NCI-H128 (cell line): ENCODE data around the gene TBCK.

Experiments used
- DNase-seq: peaks from one replicate; lab custom pipeline; 2025; ENCODE audit not compliant: unreplicated experiment; lab: John Stamatoyannopoulos, UW

Gene TBCK

GRCh38 chr4:106049490-106049889, 266.5 kb downstream of the TBCK start:
- no peak for DNase-seq

- DNase-seq = no peak
Measured at GRCh38 chr4:106048250-106048971, 267.6 kb downstream of the TBCK start.

- DNase-seq = no peak
Measured at GRCh38 chr4:106046083-106046482, 269.9 kb downstream of the TBCK start.

GRCh38 chr4:106041294-106042002, 274.6 kb downstream of the TBCK start:
- no peak for DNase-seq

DNA sequence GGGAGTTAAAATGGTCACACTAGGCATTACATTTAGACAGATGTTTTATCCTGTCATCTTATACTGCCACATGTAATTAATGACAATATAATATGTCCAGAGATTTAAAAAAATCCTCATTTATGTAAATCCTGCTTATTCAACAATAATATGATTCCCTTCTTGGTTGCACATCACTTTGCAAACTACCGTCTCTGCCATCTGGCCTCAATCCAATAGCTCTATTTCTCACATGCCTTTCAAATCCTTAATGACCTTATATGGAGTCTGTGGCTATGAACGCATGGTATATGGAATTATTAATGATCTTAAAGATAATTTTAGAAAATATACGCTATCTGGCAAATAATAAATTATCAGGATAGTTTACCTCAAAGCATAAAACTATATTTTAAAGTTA, 276.2 kb downstream of the TBCK start:
- no peak for DNase-seq

DNA sequence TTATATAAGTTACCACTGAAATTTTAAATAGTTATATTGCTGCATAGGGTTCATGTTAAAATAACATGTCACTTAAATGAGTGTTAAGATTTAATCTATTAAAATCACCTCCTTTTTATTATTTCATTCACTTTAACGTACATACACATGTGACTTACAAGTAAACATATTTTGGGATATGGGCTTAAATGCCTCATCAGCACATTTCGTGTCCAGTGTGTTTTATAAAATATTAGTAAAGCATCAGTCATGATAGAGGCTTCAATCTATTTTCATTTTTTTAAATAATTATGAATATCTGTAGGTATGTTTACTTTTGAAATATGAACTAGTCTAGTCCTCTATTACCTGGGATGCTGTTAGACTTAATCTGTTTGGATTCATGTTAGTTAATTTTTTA, 277.1 kb downstream of the TBCK start:
- no peak for DNase-seq

DNA sequence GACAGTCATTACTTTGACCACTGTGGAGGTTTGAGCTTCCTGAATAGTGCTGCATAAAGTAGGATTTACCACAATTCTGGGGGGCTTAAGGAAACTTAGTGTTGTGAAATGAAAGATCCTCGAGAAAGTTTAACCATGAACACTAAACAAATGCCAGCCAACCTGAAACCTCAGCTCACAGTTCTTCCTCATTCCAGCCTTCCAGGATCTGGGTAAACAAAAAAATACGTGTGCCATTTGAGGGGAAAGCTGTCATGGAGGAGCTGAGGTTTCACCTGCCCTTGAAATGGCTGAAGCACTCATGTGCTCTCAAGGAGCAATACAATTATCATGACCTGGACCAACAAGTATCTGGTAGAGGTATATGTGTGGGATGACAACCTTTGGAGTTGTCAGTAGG, 278.0 kb downstream of the TBCK start:
- no peak for DNase-seq

DNA sequence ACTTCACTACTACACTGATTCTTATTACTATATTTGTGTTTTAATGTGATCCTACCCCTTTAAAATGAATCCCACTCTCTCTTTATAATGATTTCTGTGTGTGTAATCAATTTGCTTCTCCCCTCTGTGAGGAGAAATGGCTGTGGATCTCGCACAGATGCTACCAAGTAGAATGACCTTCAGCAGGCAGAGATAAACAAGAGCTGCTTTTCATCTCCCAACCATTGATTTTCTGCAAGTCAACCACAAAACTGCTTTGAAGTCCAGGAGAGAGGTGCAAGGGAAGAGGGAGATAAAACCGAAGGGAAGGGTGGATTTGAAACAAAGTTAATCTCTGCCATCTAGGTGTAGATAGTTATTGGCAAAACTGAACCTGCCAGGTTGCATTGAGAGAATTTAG, 279.2 kb downstream of the TBCK start:
- DNase-seq = no peak

DNA sequence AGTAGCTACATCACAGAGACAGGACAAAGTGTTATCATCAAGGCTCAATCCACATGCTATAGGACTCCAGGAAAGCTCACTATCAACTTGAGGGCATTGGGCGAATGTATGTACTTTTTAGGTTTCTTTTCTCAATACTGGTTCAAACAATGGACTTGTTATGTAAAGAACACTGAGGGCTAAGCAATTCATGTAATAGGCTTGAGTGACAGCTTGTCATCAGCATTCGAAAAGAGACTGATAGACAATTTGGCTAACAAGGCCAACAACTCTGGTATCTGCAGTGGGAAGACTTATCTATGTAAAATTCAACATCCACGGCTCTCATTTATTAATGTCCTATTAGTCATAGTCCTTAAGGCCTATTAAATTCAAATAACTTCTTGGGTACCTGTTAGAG, 279.7 kb downstream of the TBCK start:
- DNase-seq = no peak

- no peak for DNase-seq
Measured at GRCh38 chr4:106035204-106035603, 280.8 kb downstream of the TBCK start.

DNA sequence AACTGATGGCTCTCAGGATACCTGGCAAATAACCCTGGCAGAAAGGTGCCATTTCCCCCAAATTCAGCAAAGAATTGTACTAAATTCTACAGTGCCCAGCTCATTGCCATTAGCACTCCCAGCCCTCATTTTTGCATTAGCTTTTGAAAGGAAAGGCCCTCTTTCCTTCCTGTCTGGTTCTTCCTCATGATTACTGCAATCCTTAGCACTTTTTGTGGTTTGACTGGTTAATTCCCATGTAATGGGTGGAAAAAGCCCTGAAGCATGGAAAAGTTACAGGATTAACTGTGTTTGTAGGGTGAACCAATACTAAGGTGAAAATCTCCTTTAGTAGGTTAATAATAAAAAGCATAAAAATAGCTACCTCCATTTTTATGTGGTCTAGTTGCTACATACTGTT, 281.3 kb downstream of the TBCK start:
- DNase-seq = no peak

GRCh38 chr4:106034220-106034619, 281.8 kb downstream of the TBCK start:
- no peak for DNase-seq

GRCh38 chr4:106033469-106033868, 282.5 kb downstream of the TBCK start:
- no peak for DNase-seq

- DNase-seq = no peak
Measured at GRCh38 chr4:106032851-106033286, 283.1 kb downstream of the TBCK start.

- no peak for DNase-seq
Measured at GRCh38 chr4:106022454-106022853, 293.6 kb downstream of the TBCK start.

DNA sequence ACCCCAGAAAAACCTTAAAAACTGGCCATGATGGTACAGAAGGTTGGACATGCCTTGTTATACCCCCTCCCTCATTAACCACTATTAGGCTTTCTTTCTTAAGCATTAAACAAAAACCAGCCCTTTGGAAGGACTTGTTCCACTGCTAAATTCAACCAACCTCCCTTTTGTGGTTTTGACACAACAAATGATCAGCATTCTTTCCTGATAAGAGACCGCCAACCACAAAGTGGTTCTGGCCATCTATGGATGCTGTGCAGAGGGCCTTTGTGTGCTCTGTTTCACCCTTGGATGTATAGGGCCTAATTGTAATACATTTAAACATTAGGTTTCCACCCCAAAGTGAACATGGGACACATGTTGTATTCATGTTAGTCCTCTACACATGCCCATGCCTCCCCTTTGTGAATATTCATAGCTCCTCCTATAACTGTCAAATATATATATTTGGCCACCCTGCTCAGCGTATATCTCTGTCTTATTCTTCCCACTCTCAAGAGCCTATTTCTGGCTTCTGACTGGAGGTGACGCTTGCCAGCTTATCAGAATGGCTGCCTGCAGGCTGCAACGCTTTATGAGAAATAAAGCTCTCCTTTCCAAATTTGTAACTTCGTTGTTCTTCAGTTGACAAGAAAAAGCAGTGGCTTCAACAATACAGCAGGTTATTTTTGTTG, 294.1 kb downstream of the TBCK start:
- DNase-seq = no peak

DNA sequence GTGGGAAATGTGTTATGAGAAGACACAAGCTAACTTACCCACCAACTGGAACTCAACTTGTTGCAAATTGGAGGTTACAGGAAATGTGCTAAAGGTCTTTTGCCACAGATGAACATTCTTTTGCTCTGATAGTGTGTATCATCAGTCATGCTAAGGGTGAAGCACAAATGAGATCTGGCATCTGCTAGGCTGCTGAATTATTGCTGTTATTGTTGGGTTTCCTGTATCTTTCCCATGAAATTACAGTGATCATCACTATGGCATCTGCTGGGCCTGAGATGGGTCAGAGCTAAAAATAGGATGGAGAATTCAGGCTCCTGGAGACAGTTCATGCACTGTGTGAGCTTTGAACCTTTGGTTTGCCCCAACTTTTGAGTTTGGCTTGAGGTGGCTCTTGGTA, 296.2 kb downstream of the TBCK start:
- DNase-seq = no peak

- DNase-seq = no peak
Measured at GRCh38 chr4:106017975-106018374, 298.0 kb downstream of the TBCK start.

- DNase-seq = no peak
Measured at GRCh38 chr4:106011387-106011786, 304.6 kb downstream of the TBCK start.

DNA sequence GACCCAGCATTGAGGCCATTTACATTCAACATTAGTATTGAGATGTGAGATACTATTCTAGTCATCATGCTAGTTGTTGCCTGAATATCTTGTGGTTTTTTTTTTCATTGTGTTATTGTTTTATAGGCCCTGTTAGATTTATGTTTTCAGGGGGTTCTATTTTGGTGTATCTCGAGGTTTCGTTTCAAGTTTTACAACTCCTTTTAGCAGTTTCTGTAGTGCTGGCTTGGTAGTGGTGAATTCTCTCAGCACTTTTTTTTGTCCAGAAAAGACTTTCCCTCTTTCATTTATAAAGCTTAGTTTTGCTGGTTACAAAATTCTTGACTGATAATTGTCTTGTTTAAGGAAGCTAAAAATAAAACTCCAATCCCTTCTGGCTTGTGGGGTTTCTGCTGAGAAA, 305.2 kb downstream of the TBCK start:
- DNase-seq = no peak

- no peak for DNase-seq
Measured at GRCh38 chr4:106002994-106003393, 313.0 kb downstream of the TBCK start.
